ENCODE data around the gene PCDHA11.

Gene PCDHA11

DNA sequence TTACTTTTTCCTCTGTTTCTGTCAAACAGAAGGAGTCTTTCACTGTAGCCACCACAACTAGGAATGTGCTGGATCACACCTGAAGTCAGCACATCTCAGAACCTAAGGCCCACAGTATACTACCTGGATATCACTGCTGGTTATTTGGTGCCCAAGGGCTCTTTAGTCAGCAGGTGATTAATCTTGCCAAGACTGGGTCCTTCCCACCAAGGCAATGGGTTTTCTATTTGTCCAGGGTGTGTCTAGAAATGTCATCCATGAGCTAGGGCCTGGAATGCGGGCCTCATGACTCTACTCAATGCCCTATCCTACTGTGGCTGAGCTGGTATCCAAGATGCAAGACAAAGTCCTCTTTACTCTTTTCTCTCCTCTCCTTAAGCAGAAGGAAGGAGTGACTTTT lies 47.6 kb downstream of the PCDHA11 start:
- no peak for DNase-seq (ENCODE audit: low read depth in 2 of 2, low spot score in 1 of 2)

Measured in stimulated activated CD8-positive, alpha-beta memory T cell treated with anti-CD3 and anti-CD28 coated beads, Interleukin-4, amount 100 ng/mL, for 4 hours (primary cell).